ENCODE measurements around the gene GRAPL.
"Not testable (repeated sequence)": the region's sequence is repeated elsewhere in the genome, so short reads cannot be mapped to it uniquely, and the experiment has no call there.

DNA sequence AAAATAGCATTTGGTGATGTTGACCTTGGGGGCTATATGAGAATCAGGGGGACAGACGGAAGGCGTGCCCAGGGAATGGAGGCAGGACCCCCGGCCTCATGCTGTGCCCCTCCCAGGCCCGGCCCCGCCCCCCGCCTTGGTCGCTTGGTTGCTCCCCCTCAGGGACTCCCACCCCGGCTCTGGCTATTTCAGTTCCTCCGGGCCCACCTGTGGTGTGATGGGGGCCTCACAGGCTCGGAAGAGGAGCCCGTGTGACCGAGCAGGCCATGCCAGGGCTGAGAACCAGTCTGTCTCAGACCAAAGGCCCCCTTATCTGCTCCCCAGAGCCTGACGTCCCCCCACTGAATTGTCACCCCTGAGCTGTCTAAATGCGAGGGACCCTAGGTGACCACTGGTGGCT is 4.4 kb downstream of the GRAPL start:
- TF ChIP-seq, protein P1, sequence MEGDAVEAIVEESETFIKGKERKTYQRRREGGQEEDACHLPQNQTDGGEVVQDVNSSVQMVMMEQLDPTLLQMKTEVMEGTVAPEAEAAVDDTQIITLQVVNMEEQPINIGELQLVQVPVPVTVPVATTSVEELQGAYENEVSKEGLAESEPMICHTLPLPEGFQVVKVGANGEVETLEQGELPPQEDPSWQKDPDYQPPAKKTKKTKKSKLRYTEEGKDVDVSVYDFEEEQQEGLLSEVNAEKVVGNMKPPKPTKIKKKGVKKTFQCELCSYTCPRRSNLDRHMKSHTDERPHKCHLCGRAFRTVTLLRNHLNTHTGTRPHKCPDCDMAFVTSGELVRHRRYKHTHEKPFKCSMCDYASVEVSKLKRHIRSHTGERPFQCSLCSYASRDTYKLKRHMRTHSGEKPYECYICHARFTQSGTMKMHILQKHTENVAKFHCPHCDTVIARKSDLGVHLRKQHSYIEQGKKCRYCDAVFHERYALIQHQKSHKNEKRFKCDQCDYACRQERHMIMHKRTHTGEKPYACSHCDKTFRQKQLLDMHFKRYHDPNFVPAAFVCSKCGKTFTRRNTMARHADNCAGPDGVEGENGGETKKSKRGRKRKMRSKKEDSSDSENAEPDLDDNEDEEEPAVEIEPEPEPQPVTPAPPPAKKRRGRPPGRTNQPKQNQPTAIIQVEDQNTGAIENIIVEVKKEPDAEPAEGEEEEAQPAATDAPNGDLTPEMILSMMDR (IDR thresholded peaks at IDR 0.05; ENCODE audit: low read depth, low read length): not testable (repeated sequence)
- not testable (repeated sequence) for TF ChIP-seq EZH2phosphoT487 (IDR thresholded peaks at IDR 0.05; ENCODE audit: low read depth)

Data from OCI-LY3 (cell line).